Measurements from ENCODE around the gene ZKSCAN4. TPM values are rescaled to one million over a fixed set of nuclear protein-coding genes. Genes with fewer than 3 reads are reported as not detected.

The ZKSCAN4 gene
- total RNA-seq, 2 experiments from 2014 or later: 0.84 to 1.6 TPM

GRCh38 chr6:28266563-28266961 lies 14.5 kb upstream of the ZKSCAN4 start:
- CTCF ChIA-PET: interaction anchor here (0.7 to 3.2 kb wide), 6 partner anchors 8 to 1140 kb away, joined by 3 to 18 read pairs (median 3); partner anchors contain the start of genes NKAPL and ZKSCAN3
- peaks cover 19% of the 10 kb centered on the region for H3K4me1 Mint-ChIP-seq (ENCODE audit: low read depth)
- H3K27ac ChIP-seq (ENCODE audit: low read depth in 1 of 2, low read length in 2 of 2): peak overlapping the region; percentile 51 to 80
- H3K36me3 ChIP-seq (ENCODE audit: insufficient read depth, low read length): peaks cover 5% of the 10 kb centered on the region
- ATAC-seq (ENCODE audit: poor library complexity) (no peak), DNase-seq (no peak)
- peaks cover 3% of the 10 kb centered on the region for H3K27me3 Mint-ChIP-seq
- no peaks in the 10 kb centered on the region for H3K9me3 ChIP-seq (ENCODE audit: control insufficient read depth in 1 of 2, insufficient read depth in 1 of 2, low read length in 2 of 2)
- intact Hi-C loops (cut with DNase I, micrococcal nuclease): loop anchor here in 1 of 2 experiments (5.0 kb wide), 4 partner anchors 81 to 184 kb away; partner anchors contain the start of genes ZKSCAN3, ZKSCAN8, ZNF165 and ZSCAN12
- H3K4me3 ChIP-seq (ENCODE audit: low read length): peak overlapping the region; percentile 70
- no peak overlapping the region for H3K27ac Mint-ChIP-seq
- H3K27me3 ChIP-seq (ENCODE audit: control insufficient read depth in 1 of 2, insufficient read depth in 2 of 2, low read length in 2 of 2): no peaks in the 10 kb centered on the region
- H3K4me1 ChIP-seq (ENCODE audit: insufficient read depth, low read length): peaks cover 8% of the 10 kb centered on the region
- H3K36me3 Mint-ChIP-seq (ENCODE audit: low read depth): peaks cover 14% of the 10 kb centered on the region
- TF ChIP-seq, protein P1, sequence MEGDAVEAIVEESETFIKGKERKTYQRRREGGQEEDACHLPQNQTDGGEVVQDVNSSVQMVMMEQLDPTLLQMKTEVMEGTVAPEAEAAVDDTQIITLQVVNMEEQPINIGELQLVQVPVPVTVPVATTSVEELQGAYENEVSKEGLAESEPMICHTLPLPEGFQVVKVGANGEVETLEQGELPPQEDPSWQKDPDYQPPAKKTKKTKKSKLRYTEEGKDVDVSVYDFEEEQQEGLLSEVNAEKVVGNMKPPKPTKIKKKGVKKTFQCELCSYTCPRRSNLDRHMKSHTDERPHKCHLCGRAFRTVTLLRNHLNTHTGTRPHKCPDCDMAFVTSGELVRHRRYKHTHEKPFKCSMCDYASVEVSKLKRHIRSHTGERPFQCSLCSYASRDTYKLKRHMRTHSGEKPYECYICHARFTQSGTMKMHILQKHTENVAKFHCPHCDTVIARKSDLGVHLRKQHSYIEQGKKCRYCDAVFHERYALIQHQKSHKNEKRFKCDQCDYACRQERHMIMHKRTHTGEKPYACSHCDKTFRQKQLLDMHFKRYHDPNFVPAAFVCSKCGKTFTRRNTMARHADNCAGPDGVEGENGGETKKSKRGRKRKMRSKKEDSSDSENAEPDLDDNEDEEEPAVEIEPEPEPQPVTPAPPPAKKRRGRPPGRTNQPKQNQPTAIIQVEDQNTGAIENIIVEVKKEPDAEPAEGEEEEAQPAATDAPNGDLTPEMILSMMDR (IDR thresholded peaks at IDR 0.05): no peak
- no peaks in the 10 kb centered on the region for H3K9me3 Mint-ChIP-seq
- POLR2A ChIA-PET: interaction anchor here (0.6 to 3.5 kb wide), 20 partner anchors 11 to 1488 kb away, joined by 3 to 71 read pairs (median 4); partner anchors contain the start of genes PGBD1, ZKSCAN3, ZKSCAN4 and ZKSCAN8
- no peak overlapping the region for H3K4me3 Mint-ChIP-seq

GRCh38 chr6:28264834-28265401 lies 12.8 kb upstream of the ZKSCAN4 start:
- no peaks in the 10 kb centered on the region for H3K27me3 ChIP-seq (ENCODE audit: control insufficient read depth in 1 of 2, insufficient read depth in 2 of 2, low read length in 2 of 2)
- H3K4me1 ChIP-seq (ENCODE audit: insufficient read depth, low read length): peaks cover 8% of the 10 kb centered on the region
- Mint-ChIP-seq H3K4me3 (no peak overlapping the region), H3K4me1 (ENCODE audit: low read depth) (peaks cover 9% of the 10 kb centered on the region), H3K9me3 (no peaks in the 10 kb centered on the region), H3K27me3 (peaks cover 3% of the 10 kb centered on the region), H3K36me3 (ENCODE audit: low read depth) (no peaks in the 10 kb centered on the region), H3K27ac (no peak overlapping the region)
- no peaks in the 10 kb centered on the region for H3K9me3 ChIP-seq (ENCODE audit: control insufficient read depth in 1 of 2, insufficient read depth in 1 of 2, low read length in 2 of 2)
- no peaks in the 10 kb centered on the region for H3K36me3 ChIP-seq (ENCODE audit: insufficient read depth, low read length)
- H3K4me3 ChIP-seq (ENCODE audit: low read length): no peak overlapping the region
- ChIA-PET POLR2A (interaction anchor here (1.8 kb wide), 1 partner anchor 13 kb away, joined by 6 read pairs; the partner anchor contains the start of gene ZKSCAN4), CTCF (interaction anchor here (1.8 kb wide), 2 partner anchors 13 to 18 kb away, joined by 4 to 7 read pairs; partner anchors contain the start of gene ZKSCAN4)
- no peak overlapping the region for H3K27ac ChIP-seq (ENCODE audit: low read depth in 1 of 2, low read length in 2 of 2)
- intact Hi-C loops (cut with DNase I, micrococcal nuclease): loop anchor here in 1 of 2 experiments (5.0 kb wide), 4 partner anchors 82 to 183 kb away; partner anchors contain the start of genes ZKSCAN3, ZKSCAN8, ZNF165 and ZSCAN12
- no peak for ATAC-seq (ENCODE audit: poor library complexity)
- TF ChIP-seq, protein P1 (IDR thresholded peaks at IDR 0.05): no peak
- DNase-seq: no peak

DNA sequence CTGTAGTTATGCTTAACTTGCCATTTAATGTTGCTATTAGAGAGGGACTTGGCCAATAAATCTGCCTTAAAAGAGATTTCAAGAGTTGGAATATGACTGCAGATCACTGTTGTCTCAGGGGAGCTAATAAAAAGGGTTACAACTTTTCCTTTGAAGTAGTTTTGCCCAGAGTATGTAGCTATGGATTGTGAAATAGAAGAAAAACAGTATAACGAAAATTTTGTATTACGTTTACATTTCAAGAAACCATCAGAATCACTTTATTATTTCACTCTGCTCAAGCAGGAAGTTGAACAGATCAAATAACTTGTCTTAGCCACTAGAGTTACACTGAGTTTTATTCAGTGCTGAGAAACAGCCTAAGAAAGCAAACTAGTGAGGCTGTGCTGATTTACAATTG lies 11.9 kb upstream of the ZKSCAN4 start:
- peaks cover 0 to 6% of the 10 kb centered on the region in 2 experiments for H3K9me3 ChIP-seq (ENCODE audit: control insufficient read depth in 1 of 2, insufficient read depth in 1 of 2, low read length in 2 of 2)
- H3K27ac ChIP-seq (ENCODE audit: low read depth in 1 of 2, low read length in 2 of 2): no peak overlapping the region
- peaks cover 13% of the 10 kb centered on the region for H3K4me1 ChIP-seq (ENCODE audit: insufficient read depth, low read length)
- POLR2A ChIA-PET: interaction anchor here (1.3 to 1.8 kb wide), 2 partner anchors 12 to 73 kb away, joined by 6 to 7 read pairs; partner anchors contain the start of genes ZKSCAN4 and ZSCAN31
- intact Hi-C loops (cut with DNase I, micrococcal nuclease): no loop called here
- H3K4me3 ChIP-seq (ENCODE audit: low read length): no peak overlapping the region
- DNase-seq (no peak), ATAC-seq (ENCODE audit: poor library complexity) (no peak)
- H3K9me3 Mint-ChIP-seq: no peaks in the 10 kb centered on the region
- peaks cover 9% of the 10 kb centered on the region for H3K4me1 Mint-ChIP-seq (ENCODE audit: low read depth)
- H3K4me3 Mint-ChIP-seq: peak overlapping the region; percentile 0
- CTCF ChIA-PET: interaction anchor here (1.8 kb wide), 2 partner anchors 12 to 17 kb away, joined by 4 to 7 read pairs; partner anchors contain the start of gene ZKSCAN4
- no peaks in the 10 kb centered on the region for H3K36me3 ChIP-seq (ENCODE audit: insufficient read depth, low read length)
- no peaks in the 10 kb centered on the region for H3K36me3 Mint-ChIP-seq (ENCODE audit: low read depth)
- H3K27me3 Mint-ChIP-seq: peaks cover 4% of the 10 kb centered on the region
- TF ChIP-seq, protein P1 (IDR thresholded peaks at IDR 0.05): no peak
- H3K27ac Mint-ChIP-seq: no peak overlapping the region
- no peaks in the 10 kb centered on the region for H3K27me3 ChIP-seq (ENCODE audit: control insufficient read depth in 1 of 2, insufficient read depth in 2 of 2, low read length in 2 of 2)

All from CD4-positive, alpha-beta T cell (primary cell).